ENCODE results near the gene SLC7A14.

The SLC7A14 gene

GRCh38 chr3:170499562-170500156 lies 86.2 kb downstream of the SLC7A14 start:
- no peak for DNase-seq (ENCODE audit: low read depth in 3 of 3, low spot score in 1 of 3)

- DNase-seq (ENCODE audit: low read depth in 3 of 3, low spot score in 1 of 3): no peak
These were observed 88.4 kb downstream of the SLC7A14 start for GRCh38 chr3:170497207-170498095.

- DNase-seq (ENCODE audit: low read depth in 3 of 3, low spot score in 1 of 3): no peak
These were observed 89.1 kb downstream of the SLC7A14 start for GRCh38 chr3:170496868-170497140.

- no peak for DNase-seq (ENCODE audit: low read depth in 3 of 3, low spot score in 1 of 3)
These were observed 89.6 kb downstream of the SLC7A14 start for GRCh38 chr3:170496026-170496867.

GRCh38 chr3:170494766-170495165 lies 91.1 kb downstream of the SLC7A14 start:
- no peak for DNase-seq (ENCODE audit: low read depth in 3 of 3, low spot score in 1 of 3)

GRCh38 chr3:170493712-170494182 lies 92.1 kb downstream of the SLC7A14 start:
- DNase-seq (ENCODE audit: low read depth in 3 of 3, low spot score in 1 of 3): no peak

GRCh38 chr3:170491901-170492300 lies 94.0 kb downstream of the SLC7A14 start:
- DNase-seq (ENCODE audit: low read depth in 3 of 3, low spot score in 1 of 3): no peak

GRCh38 chr3:170490828-170491560 lies 94.9 kb downstream of the SLC7A14 start:
- no peak for DNase-seq (ENCODE audit: low read depth in 3 of 3, low spot score in 1 of 3)

- DNase-seq (ENCODE audit: low read depth in 3 of 3, low spot score in 1 of 3): no peak
These were observed 97.1 kb downstream of the SLC7A14 start for GRCh38 chr3:170488802-170489201.

- DNase-seq (ENCODE audit: low read depth in 3 of 3, low spot score in 1 of 3): no peak
These were observed 98.8 kb downstream of the SLC7A14 start for GRCh38 chr3:170487031-170487430.

- no peak for DNase-seq (ENCODE audit: low read depth in 3 of 3, low spot score in 1 of 3)
These were observed 99.5 kb downstream of the SLC7A14 start for GRCh38 chr3:170486398-170486797.

- no peak for DNase-seq (ENCODE audit: low read depth in 3 of 3, low spot score in 1 of 3)
These were observed 100.2 kb downstream of the SLC7A14 start for GRCh38 chr3:170485696-170486095.

- no peak for DNase-seq (ENCODE audit: low read depth in 3 of 3, low spot score in 1 of 3)
These were observed 100.6 kb downstream of the SLC7A14 start for GRCh38 chr3:170485294-170485693.

- no peak for DNase-seq (ENCODE audit: low read depth in 3 of 3, low spot score in 1 of 3)
These were observed 101.0 kb downstream of the SLC7A14 start for GRCh38 chr3:170484869-170485268.

GRCh38 chr3:170483485-170484262 lies 102.2 kb downstream of the SLC7A14 start:
- DNase-seq (ENCODE audit: low read depth in 3 of 3, low spot score in 1 of 3): no peak

- DNase-seq (ENCODE audit: low read depth in 3 of 3, low spot score in 1 of 3): no peak
These were observed 103.7 kb downstream of the SLC7A14 start for GRCh38 chr3:170482199-170482598.

- DNase-seq (ENCODE audit: low read depth in 3 of 3, low spot score in 1 of 3): no peak
These were observed 105.8 kb downstream of the SLC7A14 start for GRCh38 chr3:170480111-170480510.

- DNase-seq (ENCODE audit: low read depth in 3 of 3, low spot score in 1 of 3): no peak
These were observed 108.5 kb downstream of the SLC7A14 start for GRCh38 chr3:170477395-170477794.

- DNase-seq (ENCODE audit: low read depth in 3 of 3, low spot score in 1 of 3): no peak
These were observed 109.6 kb downstream of the SLC7A14 start for GRCh38 chr3:170476291-170476690.

- no peak for DNase-seq (ENCODE audit: low read depth in 3 of 3, low spot score in 1 of 3)
These were observed 110.7 kb downstream of the SLC7A14 start for GRCh38 chr3:170475092-170475685.
